ENCODE results near the gene PRMT2. TPM values are rescaled to one million over a fixed set of nuclear protein-coding genes. Genes with fewer than 3 reads are reported as not detected.

The PRMT2 gene
- total RNA-seq, 1 experiment from 2014 or later, result 60.5 TPM

- Histone ChIP-seq H3K4me3 (ENCODE audit: low read depth in 2 of 2, low read length in 2 of 2) (no peak overlapping the region), H3K36me3 (ENCODE audit: control insufficient read depth, insufficient read depth, low read length) (peaks cover 5% of the 10 kb centered on the region; the same call in 1 of the 2 replicates), H3K4me1 (ENCODE audit: control insufficient read depth, insufficient read depth, low read length) (peaks cover under 1% of the 10 kb centered on the region; the same call in 1 of the 2 replicates), H3K9me3 (ENCODE audit: control insufficient read depth, insufficient read depth, low read depth, low read length) (no peaks in the 10 kb centered on the region), H3K27ac (ENCODE audit: low read length) (no peak overlapping the region), H3K27me3 (ENCODE audit: control insufficient read depth, insufficient read depth, low read length) (no peaks in the 10 kb centered on the region)
- TF ChIP-seq REST (IDR thresholded peaks at IDR 0.05; ENCODE audit: insufficient read depth in 1 of 2, low read depth in 2 of 2, low read length in 1 of 2), result no peak
- no peak for TF ChIP-seq TCF7L2 (IDR thresholded peaks at IDR 0.05; ENCODE audit: low read depth, low read length)
- no peak for TF ChIP-seq CTCF (IDR thresholded peaks at IDR 0.05)
- no peak for TF ChIP-seq POLR2AphosphoS5 (IDR thresholded peaks at IDR 0.05; ENCODE audit: low read depth, low read length)
- no peak for TF ChIP-seq SIN3A (IDR thresholded peaks at IDR 0.05; ENCODE audit: borderline replicate concordance, insufficient read depth, low read depth, low read length)
- intact Hi-C loops (cut with micrococcal nuclease; ENCODE audit: unreplicated experiment) (no loop called here), in situ Hi-C loops (cut with HindIII; ENCODE audit: low pct_unique_long_range_greater_than_20kb, low sequenced_read_pairs) (no loop called here)
- ChIA-PET POLR2A (interaction anchor here (0.5 to 0.6 kb wide), 2 partner anchors 8 to 75 kb away, joined by 8 to 9 read pairs; partner anchors contain the start of gene PRMT2), CTCF (interaction anchor here (0.7 kb wide), 1 partner anchor 85 kb away, joined by 6 read pairs; no protein-coding TSS in a partner anchor)
- no TSS peak for BruUV-seq (replicated peaks)
- ATAC-seq, result no peak
- DNase-seq (ENCODE audit: low read depth, low spot score), result no peak
Measured at GRCh38 chr21:46643379-46644177, 8.1 kb downstream of the PRMT2 start.

- Histone ChIP-seq H3K27me3 (ENCODE audit: control insufficient read depth, insufficient read depth, low read length) (no peaks in the 10 kb centered on the region), H3K9me3 (ENCODE audit: control insufficient read depth, insufficient read depth, low read depth, low read length) (no peaks in the 10 kb centered on the region), H3K36me3 (ENCODE audit: control insufficient read depth, insufficient read depth, low read length) (peaks cover 4% of the 10 kb centered on the region; the same call in 1 of the 2 replicates), H3K27ac (ENCODE audit: low read length) (no peak overlapping the region), H3K4me1 (ENCODE audit: control insufficient read depth, insufficient read depth, low read length) (no peaks in the 10 kb centered on the region), H3K4me3 (ENCODE audit: low read depth in 2 of 2, low read length in 2 of 2) (no peak overlapping the region)
- BruUV-seq (replicated peaks), result no TSS peak
- TF ChIP-seq POLR2AphosphoS5 (IDR thresholded peaks at IDR 0.05; ENCODE audit: low read depth, low read length) (no peak), REST (IDR thresholded peaks at IDR 0.05; ENCODE audit: insufficient read depth in 1 of 2, low read depth in 2 of 2, low read length in 1 of 2) (no peak), TCF7L2 (IDR thresholded peaks at IDR 0.05; ENCODE audit: low read depth, low read length) (no peak), SIN3A (IDR thresholded peaks at IDR 0.05; ENCODE audit: borderline replicate concordance, insufficient read depth, low read depth, low read length) (no peak), CTCF (IDR thresholded peaks at IDR 0.05) (no peak)
- DNase-seq (ENCODE audit: low read depth, low spot score) (no peak), ATAC-seq (no peak)
- intact Hi-C loops (cut with micrococcal nuclease; ENCODE audit: unreplicated experiment), result no loop called here
- ChIA-PET CTCF (no interaction called here), POLR2A (no interaction called here)
- in situ Hi-C loops (cut with HindIII; ENCODE audit: low pct_unique_long_range_greater_than_20kb, low sequenced_read_pairs), result no loop called here
Measured at GRCh38 chr21:46645840-46646239, 10.4 kb downstream of the PRMT2 start.

Data from Panc1 (cell line).